Hepatocyte (in vitro differentiated cells): ENCODE results near the gene TSPAN9. TPM values are rescaled to one million over a fixed set of nuclear protein-coding genes. Genes with fewer than 3 reads are reported as not detected.

Experiments used
- DNase-seq: peaks from one replicate; pipeline ENCODE4 v3.0.0-alpha.2; 2016; ENCODE audit warnings: low spot score
- H2AFZ ChIP-seq: fragments of 200-600 bp; sonication (generic); 2 replicates; pipeline ENCODE4 v1.6.0; 2016; ENCODE audit warnings: antibody characterized with exemption, mild to moderate bottlenecking
- H3K27ac ChIP-seq: fragments of 200-600 bp; sonication (generic); 2 replicates; pipeline ENCODE4 v1.5.1; 2016; ENCODE audit warnings: mild to moderate bottlenecking
- H3K27me3 ChIP-seq: fragments of 200-600 bp; sonication (generic); 2 replicates; pipeline ENCODE4 v1.6.1; 2016
- H3K36me3 ChIP-seq: fragments of 200-600 bp; sonication (generic); replicated peaks from 2 replicates; pipeline ENCODE4 v1.5.1; 2016; ENCODE audit warnings: low read depth; ENCODE audit not compliant: insufficient read depth
- H3K4me1 ChIP-seq: fragments of 200-600 bp; sonication (generic); 2 replicates; pipeline ENCODE4 v1.5.1; 2016; ENCODE audit warnings: mild to moderate bottlenecking, moderate library complexity; ENCODE audit not compliant: insufficient read depth
- H3K4me2 ChIP-seq: fragments of 200-600 bp; sonication (generic); 2 replicates; pipeline ENCODE4 v1.6.0; 2016
- H3K4me3 ChIP-seq: fragments of 200-600 bp; sonication (generic); 2 replicates; pipeline ENCODE4 v1.5.1; 2016; ENCODE audit warnings: mild to moderate bottlenecking
- H3K79me2 ChIP-seq: fragments of 200-600 bp; sonication (generic); 2 replicates; pipeline ENCODE4 v1.6.0; 2017; ENCODE audit warnings: mild to moderate bottlenecking
- H3K9me2 ChIP-seq: fragments of 200-600 bp; sonication (generic); replicated peaks from 2 replicates; pipeline ENCODE4 v1.6.0; 2017; ENCODE audit warnings: mild to moderate bottlenecking; ENCODE audit not compliant: insufficient read depth
- H3K9me3 ChIP-seq: fragments of 200-600 bp; sonication (generic); 2 replicates; pipeline ENCODE4 v1.5.1; 2016; ENCODE audit warnings: low read depth, mild to moderate bottlenecking
- H4K20me1 ChIP-seq: fragments of 200-600 bp; sonication (generic); 2 replicates; pipeline ENCODE4 v1.6.0; 2016; ENCODE audit warnings: mild to moderate bottlenecking; ENCODE audit not compliant: insufficient read depth, poor library complexity, severe bottlenecking
- EZH2 ChIP-seq: fragments of 200-600 bp; sonication (generic); IDR thresholded peaks from 2 replicates; pipeline ENCODE4 v1.6.1; 2016; ENCODE audit warnings: antibody characterized with exemption, mild to moderate bottlenecking, borderline replicate concordance
- EZH2phosphoT487 ChIP-seq: fragments of 200-600 bp; sonication (generic); IDR thresholded peaks from one replicate; pipeline ENCODE4 v1.6.1; 2018; ENCODE audit warnings: antibody characterized with exemption, mild to moderate bottlenecking, low read depth, moderate library complexity; ENCODE audit not compliant: unreplicated experiment, severe bottlenecking
- WGBS: methylation state at CpG from one replicate; pipeline ENCODE4 v1.1.6; 2016; ENCODE audit warnings: low lambda C conversion rate; ENCODE audit errors: missing lambda C conversion rate; 5-methylcytosine and 5-hydroxymethylcytosine counted together
- polyA plus RNA-seq: library from polyadenylated mRNA; unstranded; fragments of >200 nt; fragmentation: Nextera tagmentation; extraction: Ambion mirVana; gene quantifications from 2 replicates; pipeline ENCODE4 v1.2.1, GENCODE V29; 2016
- total RNA-seq: library from RNA; depleted of rRNA; stranded (reverse); fragments of >200 nt; gene quantifications from 2 replicates; pipeline ENCODE4 v1.2.3, GENCODE V29; 2014
- TF ChIP-seq, protein P1 (sequence below): fragments of 200-600 bp; sonication (generic); IDR thresholded peaks from 2 replicates; pipeline ENCODE4 v1.5.1; 2016; ENCODE audit warnings: antibody characterized with exemption, mild to moderate bottlenecking; ENCODE audit not compliant: poor library complexity

TSPAN9 gene
- total and polyA plus RNA-seq, 2 experiments from 2014 or later, result 16.6 to 38.6 TPM

DNA sequence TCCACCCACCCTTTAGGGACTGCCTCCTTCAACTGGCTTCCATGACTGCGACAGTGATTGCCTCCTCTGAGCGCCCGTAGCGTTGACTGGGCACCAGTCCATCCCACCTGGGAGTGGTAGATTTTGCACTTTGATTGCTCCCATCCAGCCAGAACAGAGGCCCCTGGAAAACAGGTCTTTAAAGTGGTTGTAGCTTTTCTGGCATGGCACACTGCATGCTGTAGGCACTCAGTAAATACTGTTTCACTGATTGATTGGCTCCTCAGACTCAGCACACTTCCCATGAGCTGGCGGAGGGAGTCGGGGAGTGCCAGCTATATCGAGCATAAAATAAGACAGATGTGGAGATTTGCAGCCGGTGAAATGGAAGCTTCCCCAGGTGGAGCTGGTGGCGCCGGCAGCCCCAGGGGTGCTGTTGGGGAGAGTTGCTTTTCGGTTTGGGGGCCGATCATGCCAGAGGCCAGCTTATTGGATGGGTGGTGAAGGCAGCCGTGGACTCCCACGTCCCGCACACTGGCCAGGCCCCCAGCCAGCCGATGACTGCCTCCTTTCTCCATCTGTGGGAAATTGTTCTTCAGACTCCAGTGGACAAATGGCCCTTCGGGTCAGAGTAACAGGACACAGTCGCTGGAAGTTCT, 200.2 kb downstream of the TSPAN9 start:
- TF ChIP-seq EZH2 (no peak), EZH2phosphoT487 (no peak)
- TF ChIP-seq, protein P1, sequence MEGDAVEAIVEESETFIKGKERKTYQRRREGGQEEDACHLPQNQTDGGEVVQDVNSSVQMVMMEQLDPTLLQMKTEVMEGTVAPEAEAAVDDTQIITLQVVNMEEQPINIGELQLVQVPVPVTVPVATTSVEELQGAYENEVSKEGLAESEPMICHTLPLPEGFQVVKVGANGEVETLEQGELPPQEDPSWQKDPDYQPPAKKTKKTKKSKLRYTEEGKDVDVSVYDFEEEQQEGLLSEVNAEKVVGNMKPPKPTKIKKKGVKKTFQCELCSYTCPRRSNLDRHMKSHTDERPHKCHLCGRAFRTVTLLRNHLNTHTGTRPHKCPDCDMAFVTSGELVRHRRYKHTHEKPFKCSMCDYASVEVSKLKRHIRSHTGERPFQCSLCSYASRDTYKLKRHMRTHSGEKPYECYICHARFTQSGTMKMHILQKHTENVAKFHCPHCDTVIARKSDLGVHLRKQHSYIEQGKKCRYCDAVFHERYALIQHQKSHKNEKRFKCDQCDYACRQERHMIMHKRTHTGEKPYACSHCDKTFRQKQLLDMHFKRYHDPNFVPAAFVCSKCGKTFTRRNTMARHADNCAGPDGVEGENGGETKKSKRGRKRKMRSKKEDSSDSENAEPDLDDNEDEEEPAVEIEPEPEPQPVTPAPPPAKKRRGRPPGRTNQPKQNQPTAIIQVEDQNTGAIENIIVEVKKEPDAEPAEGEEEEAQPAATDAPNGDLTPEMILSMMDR, result no peak
- no peak for DNase-seq
- H3K4me1 ChIP-seq, result no peaks in the 10 kb centered on the region
- no peak overlapping the region for H2AFZ ChIP-seq
- no peaks in the 10 kb centered on the region for H4K20me1 ChIP-seq
- no peaks in the 10 kb centered on the region for H3K9me3 ChIP-seq
- no peaks in the 10 kb centered on the region for H3K36me3 ChIP-seq
- H3K79me2 ChIP-seq, result no peaks in the 10 kb centered on the region
- H3K4me2 ChIP-seq, result no peak overlapping the region
- no peaks in the 10 kb centered on the region for H3K27me3 ChIP-seq
- 87% methylated on average over 18 of the region's 18 CpGs for WGBS
- no peak overlapping the region for H3K27ac ChIP-seq
- H3K4me3 ChIP-seq, result no peak overlapping the region
- no peaks in the 10 kb centered on the region for H3K9me2 ChIP-seq

DNA sequence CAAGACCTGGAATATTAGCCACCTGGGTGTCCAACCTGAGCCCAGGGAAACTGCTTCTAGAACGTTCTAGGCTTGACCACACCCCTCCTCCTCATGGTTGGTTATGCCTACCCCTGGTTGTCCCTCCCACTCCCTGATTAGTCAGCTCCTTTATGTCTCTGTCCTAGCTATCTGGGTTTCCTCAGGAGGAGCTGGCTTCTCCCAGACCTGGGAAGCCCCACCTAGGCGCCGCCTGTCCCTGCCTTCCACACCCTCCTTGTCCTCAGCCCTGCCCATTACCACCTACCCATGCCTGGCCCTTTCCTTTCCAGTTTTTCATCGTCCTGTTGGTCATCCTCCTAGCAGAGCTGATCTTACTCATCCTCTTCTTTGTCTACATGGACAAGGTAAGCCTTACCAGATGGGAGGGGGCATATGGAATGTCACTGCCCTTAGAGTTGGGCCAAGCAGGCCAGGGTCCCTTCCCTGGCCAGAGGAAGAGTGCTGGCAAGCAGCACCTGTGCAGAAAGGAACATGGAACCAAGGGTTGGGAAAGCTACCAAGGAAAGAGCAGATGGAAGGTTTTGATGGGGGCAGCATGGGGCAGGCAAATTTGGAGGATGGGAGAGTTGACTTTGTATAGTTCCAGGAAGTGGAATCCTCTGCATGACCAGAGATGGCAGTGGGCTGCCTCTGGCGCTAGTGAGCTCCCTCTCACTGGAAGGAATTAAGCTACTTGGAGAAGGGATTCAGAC, 201.7 kb downstream of the TSPAN9 start:
- no peaks in the 10 kb centered on the region for H3K79me2 ChIP-seq
- H3K9me3 ChIP-seq, result no peaks in the 10 kb centered on the region
- H3K9me2 ChIP-seq, result no peaks in the 10 kb centered on the region
- TF ChIP-seq EZH2phosphoT487 (no peak), EZH2 (no peak)
- TF ChIP-seq, protein P1, result no peak
- H3K27me3 ChIP-seq, result no peaks in the 10 kb centered on the region
- no peaks in the 10 kb centered on the region for H3K36me3 ChIP-seq
- WGBS, result 89% methylated on average over 5 of the region's 5 CpGs
- no peak for DNase-seq
- H4K20me1 ChIP-seq, result no peaks in the 10 kb centered on the region
- no peak overlapping the region for H3K4me3 ChIP-seq
- H3K4me2 ChIP-seq, result no peak overlapping the region
- H3K27ac ChIP-seq, result no peak overlapping the region
- H2AFZ ChIP-seq, result no peak overlapping the region
- H3K4me1 ChIP-seq, result no peaks in the 10 kb centered on the region

DNA sequence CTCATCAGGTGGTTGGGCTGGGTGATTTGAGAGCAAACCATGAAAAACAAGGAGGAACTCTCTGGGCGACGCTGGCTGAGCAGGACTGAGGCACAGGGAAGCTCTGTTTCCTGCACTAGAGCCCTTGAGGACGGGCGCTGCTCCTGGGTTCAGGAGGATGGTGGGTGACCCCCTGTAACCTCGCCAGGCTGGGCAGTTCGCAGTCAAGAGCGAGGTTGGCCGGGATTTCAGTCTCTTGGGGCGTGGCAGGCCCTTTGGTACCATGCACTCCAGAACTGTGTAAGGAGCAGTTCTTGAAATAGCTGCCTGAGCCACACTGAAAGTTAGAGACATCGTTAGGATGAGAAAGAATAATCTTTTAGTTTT, 202.2 kb downstream of the TSPAN9 start:
- WGBS, result 96% methylated on average over 10 of the region's 10 CpGs

More for the DNA sequence above, 202.2 kb downstream of the TSPAN9 start:
- no peak for DNase-seq
- no peak overlapping the region for H3K4me2 ChIP-seq
- no peaks in the 10 kb centered on the region for H3K27me3 ChIP-seq
- H3K36me3 ChIP-seq, result no peaks in the 10 kb centered on the region
- H3K4me3 ChIP-seq, result no peak overlapping the region
- H3K79me2 ChIP-seq, result no peaks in the 10 kb centered on the region
- H3K4me1 ChIP-seq, result no peaks in the 10 kb centered on the region
- TF ChIP-seq, protein P1, result no peak
- TF ChIP-seq EZH2 (no peak), EZH2phosphoT487 (no peak)
- H3K9me2 ChIP-seq, result no peaks in the 10 kb centered on the region
- no peaks in the 10 kb centered on the region for H3K9me3 ChIP-seq
- H2AFZ ChIP-seq, result no peak overlapping the region
- H3K27ac ChIP-seq, result no peak overlapping the region
- H4K20me1 ChIP-seq, result no peaks in the 10 kb centered on the region
